Urothelium cell line (cell line): ENCODE results near the gene CHRDL2.
A peak's percentile ranks its signal among the peaks of the same experiment; 100 is the strongest.
"Not testable (repeated sequence)": the region's sequence is repeated elsewhere in the genome, so short reads cannot be mapped to it uniquely, and the experiment has no call there.

ENCODE experiments used
- DNase-seq: peaks from one replicate; pipeline ENCODE4 v3.0.0; 2011; ENCODE audit warnings: low spot score, mixed read lengths
- FAIRE-seq: peaks from 2 replicates; lab custom pipeline; 2011; peaks lifted over from hg19 to GRCh38; lab: Jason Lieb, UNC

The CHRDL2 gene

GRCh38 chr11:74673693-74674360, 57.4 kb downstream of the CHRDL2 start:
- no peak for FAIRE-seq

GRCh38 chr11:74672956-74673692, 58.1 kb downstream of the CHRDL2 start:
- peak; percentile 65 for FAIRE-seq
- DNase-seq = peak; percentile 86

More at GRCh38 chr11:74673693-74674360, 57.4 kb downstream of the CHRDL2 start:
- no peak for DNase-seq

DNA sequence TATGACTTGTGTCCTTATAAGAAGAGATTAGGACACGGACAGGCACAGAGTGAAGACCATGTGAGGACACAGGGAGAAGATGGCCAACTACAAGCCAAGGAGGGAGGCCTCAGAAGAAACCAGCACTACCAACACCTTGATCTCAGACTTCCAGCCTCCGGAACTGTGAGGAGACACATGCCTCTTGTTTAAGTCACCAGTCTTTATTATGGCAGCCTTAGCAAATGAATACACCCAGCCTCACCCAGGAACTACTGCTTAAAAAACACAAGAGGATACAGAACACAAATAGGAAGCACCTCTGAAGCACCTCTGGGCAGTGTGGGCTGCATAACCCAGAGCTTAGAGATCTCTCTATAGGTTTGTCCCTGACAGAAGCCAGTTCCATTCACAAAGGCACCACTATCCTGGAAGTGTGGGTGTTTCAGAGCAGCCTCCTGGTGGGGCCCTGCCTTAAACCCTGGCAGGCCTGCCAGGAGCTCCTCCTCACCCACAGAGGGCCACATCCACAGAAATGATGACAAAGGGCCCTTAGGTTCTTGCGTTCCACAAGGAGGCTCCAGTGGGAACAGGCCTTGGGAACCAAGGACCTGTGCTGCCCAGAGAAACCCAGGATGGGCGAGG, 58.8 kb downstream of the CHRDL2 start:
- DNase-seq (no peak), FAIRE-seq (no peak)

- FAIRE-seq = no peak
- no peak for DNase-seq
Observed at GRCh38 chr11:74671520-74672196, 59.6 kb downstream of the CHRDL2 start.

DNA sequence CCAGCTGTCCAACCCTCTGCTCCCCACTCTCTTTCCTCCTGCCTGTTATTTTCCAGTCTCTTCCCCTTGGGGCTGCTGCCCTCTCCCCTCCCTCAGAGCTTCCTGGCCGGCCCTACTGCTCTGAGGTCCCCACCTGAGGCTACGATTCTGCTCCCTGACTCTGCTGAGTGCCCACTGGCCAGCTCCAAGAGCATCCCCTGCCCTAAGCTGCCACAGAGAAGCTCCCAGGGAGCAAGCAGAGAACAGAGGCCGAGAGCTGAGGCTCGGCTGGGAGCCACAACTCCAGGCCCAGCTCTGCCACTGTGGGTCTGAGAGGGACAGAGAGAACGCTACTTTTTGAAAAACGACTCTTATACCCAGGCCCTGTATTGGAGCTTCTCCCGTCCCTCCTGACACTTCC, 61.1 kb downstream of the CHRDL2 start:
- no peak for FAIRE-seq

DNA sequence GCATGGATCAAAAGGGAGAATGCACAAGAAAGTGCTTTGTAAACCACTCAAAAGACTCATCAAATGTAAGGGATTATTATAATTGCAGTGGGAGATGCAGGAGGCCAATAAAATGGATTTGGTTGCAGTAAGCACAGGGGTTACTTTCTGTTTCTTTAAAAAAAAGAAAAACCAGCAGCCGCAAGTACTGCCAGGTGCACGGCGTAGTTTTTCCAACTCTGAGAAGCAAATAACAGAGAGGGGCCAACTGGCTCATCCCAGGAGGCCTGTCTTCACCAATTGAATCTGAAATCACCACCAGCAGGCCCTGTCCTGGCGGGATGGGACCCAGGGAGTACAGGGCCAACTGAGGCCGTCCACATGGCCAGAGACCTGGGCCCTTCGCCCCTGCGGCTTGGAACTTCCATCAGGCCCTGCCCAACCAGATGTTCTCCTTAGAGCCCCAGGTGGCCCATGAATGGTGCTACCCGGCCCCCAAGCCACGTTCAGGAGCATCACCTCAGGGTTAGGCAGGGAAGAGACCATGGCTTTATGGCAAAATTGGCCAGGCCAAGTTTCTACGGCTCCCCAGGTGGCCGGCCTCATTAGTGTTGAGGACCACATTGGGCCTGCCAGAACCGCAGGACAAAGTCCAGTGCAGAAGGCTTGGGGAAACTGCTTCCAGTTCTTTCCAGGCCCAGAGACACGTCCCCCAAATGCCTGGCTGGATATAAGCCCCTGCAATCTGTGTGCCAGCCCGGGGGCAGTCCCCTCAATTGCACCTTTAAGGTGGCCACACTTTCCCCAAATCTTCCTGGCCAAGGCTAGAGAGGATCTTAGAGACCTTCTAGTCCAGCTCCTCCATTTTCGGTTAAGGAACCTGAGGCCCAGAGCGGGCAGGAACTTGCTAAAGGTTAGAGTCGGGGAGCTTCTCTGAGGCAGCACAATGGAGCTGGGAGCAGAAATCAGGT, 61.7 kb downstream of the CHRDL2 start:
- DNase-seq (no peak), FAIRE-seq (no peak)

More for the DNA sequence above, 61.1 kb downstream of the CHRDL2 start:
- no peak for DNase-seq

DNA sequence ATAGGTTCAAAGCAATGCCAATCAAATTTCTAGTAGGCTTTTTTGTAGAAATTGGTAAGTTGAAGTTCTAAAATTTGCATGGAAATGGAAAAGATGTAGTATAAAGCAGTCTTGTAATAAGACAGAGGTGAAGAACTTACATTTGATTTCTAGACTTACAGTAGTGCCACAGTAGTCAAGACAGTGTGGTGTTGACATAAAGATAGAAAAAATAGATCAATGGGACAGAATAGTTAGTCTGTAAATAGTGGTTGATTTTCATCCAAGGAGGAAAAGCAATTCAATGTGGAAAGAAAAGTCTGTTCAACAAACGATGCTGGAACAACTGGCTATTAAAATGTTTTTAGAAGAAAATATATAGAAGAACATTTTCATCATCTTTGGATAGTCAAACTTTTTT, 67.9 kb downstream of the CHRDL2 start:
- no peak for DNase-seq
- FAIRE-seq = no peak

GRCh38 chr11:74662487-74663103, 68.6 kb downstream of the CHRDL2 start:
- no peak for FAIRE-seq
- DNase-seq = no peak

- not testable (repeated sequence) for DNase-seq
Observed at GRCh38 chr11:74659124-74659523, 72.1 kb downstream of the CHRDL2 start.

DNA sequence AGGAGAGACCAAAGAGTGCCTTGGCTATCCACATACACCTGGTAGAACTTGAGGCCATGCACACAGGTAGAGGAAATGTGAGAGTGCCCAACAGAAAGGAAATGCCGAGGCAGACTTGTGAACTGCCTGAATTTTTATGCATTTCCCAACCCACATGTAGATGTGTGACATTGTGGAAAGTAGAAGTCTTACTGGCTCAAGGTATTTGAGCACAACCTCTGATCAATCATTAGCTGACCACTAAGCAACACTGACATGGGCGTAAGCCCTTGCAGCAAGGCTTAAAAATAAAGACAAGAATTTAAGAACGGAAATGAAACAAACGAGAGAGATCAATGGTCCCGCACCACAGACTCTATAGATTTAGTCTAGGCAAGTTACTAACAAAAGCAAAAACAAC, 76.2 kb downstream of the CHRDL2 start:
- DNase-seq (no peak), FAIRE-seq (no peak)

More at GRCh38 chr11:74659124-74659523, 72.1 kb downstream of the CHRDL2 start:
- FAIRE-seq = not testable (repeated sequence)

DNA sequence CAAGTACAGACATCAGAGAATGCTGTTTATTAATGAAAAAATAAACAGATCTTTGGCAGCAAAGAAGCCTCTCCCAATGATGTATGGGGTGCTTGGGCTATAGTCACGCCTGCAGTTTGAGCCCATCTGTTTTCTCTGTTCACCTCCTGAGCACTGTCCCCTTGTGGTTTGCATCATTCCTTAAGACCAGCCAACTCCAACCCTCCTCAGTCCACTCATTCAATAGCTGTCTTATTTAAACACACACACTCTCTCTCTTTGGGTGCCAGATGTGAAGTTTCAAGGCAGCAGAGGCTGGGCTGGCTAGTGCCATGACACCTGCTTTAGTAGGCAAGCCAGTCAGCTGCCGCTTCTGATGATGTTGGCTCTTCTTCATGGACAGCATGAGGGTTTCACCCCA, 80.7 kb downstream of the CHRDL2 start:
- no peak for FAIRE-seq

DNA sequence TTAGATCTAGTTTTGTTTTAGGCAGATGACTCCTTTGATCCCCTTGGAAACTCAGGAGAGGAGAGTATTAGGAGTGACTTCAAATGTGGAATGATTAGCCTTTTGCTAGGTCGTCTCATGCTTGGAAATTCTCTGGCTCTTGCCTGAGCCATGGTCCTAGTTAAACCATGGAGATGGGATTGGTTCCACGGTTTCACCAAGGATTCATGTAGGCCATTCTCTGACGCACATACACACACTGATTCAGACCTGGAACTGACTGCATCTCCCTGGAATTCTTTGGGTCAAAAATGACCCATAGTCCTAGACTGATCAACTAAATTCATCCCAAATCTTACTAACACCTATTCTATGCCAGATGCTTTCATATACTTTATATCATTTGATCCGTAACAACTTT, 82.3 kb downstream of the CHRDL2 start:
- DNase-seq (no peak), FAIRE-seq (no peak)

More for the DNA sequence above, 80.7 kb downstream of the CHRDL2 start:
- no peak for DNase-seq

- FAIRE-seq (no peak), DNase-seq (no peak)
Observed at GRCh38 chr11:74647831-74648230, 83.4 kb downstream of the CHRDL2 start.

DNA sequence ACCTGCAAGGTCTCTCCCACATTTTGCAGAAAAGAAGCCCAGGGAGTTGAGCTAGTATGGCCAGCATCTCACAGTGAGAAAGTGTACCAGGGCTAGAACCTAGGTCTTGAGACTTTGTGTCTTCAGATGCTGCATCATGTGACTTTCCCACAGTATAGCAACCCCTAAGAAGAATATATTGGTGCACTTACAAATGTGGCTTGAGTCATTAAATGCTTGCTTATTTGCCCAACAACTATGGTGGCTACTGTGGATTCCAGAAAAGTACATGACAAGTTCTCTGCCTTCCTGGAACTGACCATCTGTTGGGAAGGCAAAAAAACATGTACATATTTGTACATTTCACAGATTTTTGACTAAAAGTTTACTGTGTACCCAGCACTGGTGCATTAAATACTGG, 83.8 kb downstream of the CHRDL2 start:
- FAIRE-seq (no peak), DNase-seq (no peak)

DNA sequence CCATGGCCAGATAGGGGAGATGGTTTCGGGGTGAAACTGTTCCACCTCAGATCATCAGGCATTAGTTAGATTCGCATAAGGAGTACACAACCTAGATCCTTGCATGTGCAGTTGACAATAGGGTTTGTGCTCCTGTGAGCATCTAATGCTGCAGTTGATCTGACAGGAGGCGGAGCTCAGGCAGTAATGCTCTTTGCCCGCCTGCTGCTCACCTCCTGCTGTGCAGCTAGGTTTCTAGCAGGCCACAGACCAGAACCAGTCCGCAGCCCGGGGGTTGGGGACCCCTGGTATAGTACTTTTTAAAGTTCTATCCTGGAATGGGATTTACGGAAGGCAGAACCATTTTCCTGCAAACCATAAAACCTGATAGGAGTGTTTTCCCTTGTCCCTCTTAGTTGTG, 84.3 kb downstream of the CHRDL2 start:
- FAIRE-seq (no peak), DNase-seq (no peak)
